Coronary artery (tissue), 2 donors: Measurements from ENCODE around the gene PXDN.
"Not testable (repeated sequence)": the region's sequence is repeated elsewhere in the genome, so short reads cannot be mapped to it uniquely, and the experiment has no call there.

ENCODE experiments used
- DNase-seq: peaks from one replicate; pipeline ENCODE4 v3.0.0-alpha.2; 2017; ENCODE audit warnings: low spot score
- H3K27ac ChIP-seq, 2 donors: fragments of 200-600 bp; sonication (generic); one replicate each; pipeline ENCODE4 v1.5.1; 2016 to 2019
- H3K4me3 ChIP-seq: fragments of 200-600 bp; sonication (generic); 2 replicates; pipeline ENCODE4 v1.5.1; 2016; ENCODE audit warnings: mild to moderate bottlenecking, moderate library complexity
- CTCF ChIP-seq: fragments of 200-600 bp; sonication (generic); IDR thresholded peaks from one replicate; pipeline ENCODE4 v1.5.1; 2019; ENCODE audit warnings: antibody characterized with exemption

The PXDN gene

GRCh38 chr2:1701556-1702185 is 42.6 kb downstream of the PXDN start:
- no peak for DNase-seq
- no peak overlapping the region for H3K27ac ChIP-seq
- no peak overlapping the region for H3K4me3 ChIP-seq
- no peak for TF ChIP-seq CTCF

- no peak for DNase-seq
- H3K4me3 ChIP-seq: no peak overlapping the region
- no peak overlapping the region for H3K27ac ChIP-seq
- no peak for TF ChIP-seq CTCF
Observed at GRCh38 chr2:1701020-1701419, 43.3 kb downstream of the PXDN start.

GRCh38 chr2:1700427-1700826 is 43.9 kb downstream of the PXDN start:
- H3K4me3 ChIP-seq, H3K27ac ChIP-seq, DNase-seq: not testable (repeated sequence)

GRCh38 chr2:1698188-1698945 is 45.9 kb downstream of the PXDN start:
- no peak for TF ChIP-seq CTCF
- H3K27ac ChIP-seq: peak overlapping the region in 1 of 2 donors; percentile 16
- DNase-seq: no peak
- no peak overlapping the region for H3K4me3 ChIP-seq

GRCh38 chr2:1697601-1698000 is 46.7 kb downstream of the PXDN start:
- H3K4me3 ChIP-seq: no peak overlapping the region
- TF ChIP-seq CTCF: no peak
- H3K27ac ChIP-seq: no peak overlapping the region
- no peak for DNase-seq

GRCh38 chr2:1696472-1696871 is 47.8 kb downstream of the PXDN start:
- DNase-seq: no peak
- TF ChIP-seq CTCF: no peak
- H3K27ac ChIP-seq: no peak overlapping the region
- no peak overlapping the region for H3K4me3 ChIP-seq

- no peak overlapping the region for H3K27ac ChIP-seq
- TF ChIP-seq CTCF: no peak
- no peak overlapping the region for H3K4me3 ChIP-seq
- no peak for DNase-seq
Observed at GRCh38 chr2:1694371-1695271, 49.7 kb downstream of the PXDN start.
